ENCODE results near the gene TMEM266.

The TMEM266 gene

DNA sequence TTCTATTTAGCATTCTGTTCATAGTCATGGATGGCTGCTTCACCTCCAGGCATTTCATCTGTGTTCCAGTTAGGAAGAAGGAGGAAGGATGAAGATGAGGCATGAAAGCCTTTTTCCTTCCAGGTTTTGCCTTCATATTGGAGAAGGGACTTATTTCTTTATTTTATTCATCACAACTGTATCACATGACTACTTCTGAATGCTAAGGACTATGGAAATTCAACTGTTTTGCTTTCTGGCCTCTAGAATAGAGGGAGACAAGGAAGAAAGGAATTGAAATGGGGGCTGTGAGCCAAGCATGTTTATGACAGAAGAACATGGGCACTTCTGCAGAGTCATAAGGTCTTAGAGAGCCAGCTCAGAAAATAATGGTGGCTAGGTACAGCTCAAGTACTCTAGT lies 10.4 kb downstream of the TMEM266 start:
- DNase-seq (ENCODE audit: low read depth in 2 of 2): no peak

DNA sequence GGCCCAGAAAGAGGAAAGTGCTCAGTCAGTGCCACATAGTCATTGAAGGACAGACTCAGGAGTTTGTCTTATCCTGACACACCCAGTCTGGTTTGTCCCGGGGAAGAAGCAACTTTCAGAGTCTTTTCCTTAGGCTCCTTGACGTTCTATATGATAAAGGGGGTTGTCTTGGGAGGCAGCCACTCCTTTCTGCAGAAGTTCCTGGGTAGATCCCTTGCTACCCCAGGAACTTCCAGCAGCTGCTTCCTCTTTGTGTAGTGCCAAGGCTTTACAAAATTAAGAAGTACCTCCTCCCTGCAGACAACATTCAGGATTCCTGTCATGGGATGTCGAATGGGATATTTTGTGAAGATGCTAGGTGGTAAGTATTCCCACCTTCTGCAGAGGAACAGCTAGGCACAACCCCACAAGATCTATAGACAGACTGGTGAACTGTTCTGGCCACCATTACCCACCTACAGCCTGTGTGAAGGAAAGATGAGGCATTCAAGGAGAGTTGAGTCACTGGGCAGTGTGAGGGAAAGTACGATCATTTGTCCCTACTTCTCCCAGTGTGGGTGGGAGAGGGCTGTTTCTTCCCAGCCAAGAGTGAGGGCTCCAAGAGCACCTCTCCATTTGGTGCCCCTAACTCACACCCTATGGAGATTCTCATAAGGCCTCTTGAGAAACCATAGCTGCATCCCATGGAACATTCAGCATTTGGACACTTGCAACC lies 11.3 kb downstream of the TMEM266 start:
- no peak for DNase-seq (ENCODE audit: low read depth in 2 of 2)

DNA sequence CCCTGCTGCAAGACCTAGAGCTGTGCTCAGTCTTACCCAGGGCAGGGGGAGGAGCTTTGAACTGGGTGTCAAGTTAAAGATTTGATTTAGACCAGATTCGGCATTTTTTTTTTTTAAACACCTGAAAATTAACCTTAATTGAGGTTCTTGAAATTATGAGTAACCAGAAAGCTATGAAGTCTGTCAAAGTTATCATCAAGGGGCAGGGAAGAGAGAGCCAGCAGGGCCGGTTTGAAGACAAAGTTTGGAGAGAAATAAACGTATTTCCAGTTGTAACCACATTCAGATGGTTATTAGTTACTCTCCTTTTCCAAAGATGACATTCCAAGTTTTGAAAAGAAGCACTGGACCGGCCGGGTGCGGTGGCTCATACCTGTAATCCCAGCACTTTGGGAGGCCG lies 12.0 kb downstream of the TMEM266 start:
- no peak for DNase-seq (ENCODE audit: low read depth in 2 of 2)

DNA sequence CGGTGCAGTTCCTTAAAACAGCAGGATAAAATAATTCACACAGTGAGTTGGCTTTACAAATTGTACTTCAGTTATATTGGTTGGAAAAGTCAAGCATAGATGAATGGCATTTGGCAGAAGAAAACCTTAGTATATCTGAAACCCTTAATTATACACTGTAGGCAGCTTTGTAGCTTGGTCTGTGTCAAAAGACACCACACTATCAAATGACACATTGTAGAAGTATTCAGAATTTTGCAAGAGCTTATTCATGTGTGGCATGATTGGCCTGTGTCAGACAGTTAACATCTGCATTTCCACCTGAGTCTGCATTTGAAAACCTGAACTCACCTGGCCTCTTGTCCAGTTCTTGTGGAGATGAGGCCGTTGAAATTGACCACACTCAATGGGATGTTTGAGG lies 13.8 kb downstream of the TMEM266 start:
- no peak for DNase-seq (ENCODE audit: low read depth in 2 of 2)

DNA sequence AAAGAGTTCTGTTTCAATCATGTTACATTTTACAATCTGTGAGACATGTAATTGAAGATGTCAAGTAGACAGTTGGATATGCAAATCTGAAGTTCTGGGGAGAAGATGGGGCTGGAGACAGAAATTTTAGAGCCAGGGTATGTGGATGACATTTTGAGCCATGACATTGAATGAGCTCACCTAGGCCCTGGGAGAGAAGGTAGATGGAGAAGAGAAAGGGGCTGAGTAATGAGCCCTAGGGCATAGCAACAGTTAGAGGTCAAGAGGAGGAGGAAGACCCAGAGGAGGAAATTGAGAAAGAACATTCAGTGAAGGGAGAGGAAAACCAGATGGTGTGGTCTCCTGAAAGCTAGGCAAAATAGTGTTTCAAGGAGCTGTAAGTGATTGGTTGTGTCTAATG lies 15.3 kb downstream of the TMEM266 start:
- no peak for DNase-seq (ENCODE audit: low read depth in 2 of 2)

DNA sequence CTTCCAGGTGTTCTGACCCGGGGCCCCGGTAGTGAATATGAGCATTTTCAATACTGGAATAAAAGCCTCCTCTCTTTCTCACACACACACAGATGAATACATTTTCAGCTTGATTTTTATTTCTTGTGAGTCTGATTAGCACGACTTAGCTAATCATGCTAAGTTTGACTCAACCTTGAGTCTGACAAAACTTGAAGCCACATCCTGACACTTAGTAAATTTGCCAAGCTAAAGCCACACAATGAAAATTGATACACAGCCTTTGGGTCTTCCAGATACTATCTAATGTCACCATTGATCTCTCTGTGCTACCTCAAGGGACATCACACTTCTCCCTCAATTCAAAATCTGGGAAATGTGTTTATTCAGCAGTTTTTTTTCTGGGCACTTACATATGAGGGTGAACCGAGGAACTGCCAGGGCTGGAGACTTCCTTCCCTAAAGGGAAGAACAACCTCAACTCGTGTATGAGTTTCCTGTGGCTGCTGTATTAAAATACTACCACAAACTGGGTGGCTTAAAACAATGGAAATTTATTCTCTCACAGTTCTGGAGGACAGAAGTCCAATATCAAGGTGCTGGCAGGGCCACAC lies 18.6 kb downstream of the TMEM266 start:
- DNase-seq (ENCODE audit: low read depth in 2 of 2): no peak

DNA sequence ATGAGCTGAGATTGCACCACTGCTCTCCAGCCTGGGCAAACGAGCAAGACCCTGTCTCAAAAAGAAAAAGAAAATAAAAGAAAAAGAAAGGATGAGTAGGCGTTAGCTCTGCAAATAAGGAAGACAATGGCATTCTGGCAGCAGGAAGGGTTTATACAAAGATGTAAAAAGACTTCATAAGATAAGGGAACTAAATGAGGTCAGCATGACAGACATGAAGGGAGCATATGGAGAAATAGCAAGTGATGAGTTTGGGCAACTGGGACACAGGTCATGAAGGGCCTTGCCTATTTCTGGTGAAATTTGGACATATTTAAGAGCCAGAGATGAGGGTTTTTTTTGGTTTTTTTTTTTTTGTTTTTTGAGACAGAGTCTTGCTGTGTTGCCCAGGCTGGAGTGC lies 24.5 kb downstream of the TMEM266 start:
- no peak for DNase-seq (ENCODE audit: low read depth in 2 of 2)

DNA sequence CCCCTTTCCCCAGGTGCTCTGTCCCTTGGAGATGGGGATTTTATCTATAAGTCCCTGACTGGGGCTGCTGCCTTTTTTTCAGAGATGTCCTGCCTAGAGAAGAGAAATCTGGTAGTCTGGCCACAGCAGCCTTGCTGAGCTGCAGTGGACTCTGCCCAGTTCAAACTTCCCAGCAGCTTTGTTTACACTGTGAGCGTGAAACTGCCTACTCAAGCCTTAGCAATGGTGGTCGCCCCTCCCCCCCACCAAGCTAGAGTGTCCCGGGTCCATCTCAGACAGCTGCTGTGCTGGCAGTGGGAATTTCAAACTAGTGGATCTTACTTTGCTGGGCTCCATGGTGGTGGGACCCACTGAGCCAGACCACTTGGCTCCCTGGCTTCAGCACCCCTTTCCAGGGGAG lies 38.9 kb downstream of the TMEM266 start:
- no peak for DNase-seq (ENCODE audit: low read depth in 2 of 2)

DNA sequence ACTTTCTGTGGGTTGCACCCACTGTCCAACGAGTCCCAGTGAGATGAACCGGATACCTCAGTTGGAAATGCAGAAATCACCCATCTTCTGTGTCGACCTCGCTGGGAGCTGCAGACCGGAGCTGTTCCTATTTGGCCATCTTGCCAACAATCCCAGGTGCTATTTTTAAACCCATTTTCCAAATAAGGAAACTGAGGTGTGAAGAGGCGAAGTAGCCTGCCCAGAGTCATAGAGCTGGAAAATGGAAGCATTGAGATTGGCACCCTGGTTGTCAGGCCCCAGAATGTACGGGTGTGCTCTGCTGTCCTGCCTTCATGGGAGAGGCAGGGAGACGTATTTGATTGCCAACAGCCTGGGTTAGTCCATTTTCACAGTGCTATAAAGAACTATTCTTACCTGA lies 39.6 kb downstream of the TMEM266 start:
- no peak for DNase-seq (ENCODE audit: low read depth in 2 of 2)

DNA sequence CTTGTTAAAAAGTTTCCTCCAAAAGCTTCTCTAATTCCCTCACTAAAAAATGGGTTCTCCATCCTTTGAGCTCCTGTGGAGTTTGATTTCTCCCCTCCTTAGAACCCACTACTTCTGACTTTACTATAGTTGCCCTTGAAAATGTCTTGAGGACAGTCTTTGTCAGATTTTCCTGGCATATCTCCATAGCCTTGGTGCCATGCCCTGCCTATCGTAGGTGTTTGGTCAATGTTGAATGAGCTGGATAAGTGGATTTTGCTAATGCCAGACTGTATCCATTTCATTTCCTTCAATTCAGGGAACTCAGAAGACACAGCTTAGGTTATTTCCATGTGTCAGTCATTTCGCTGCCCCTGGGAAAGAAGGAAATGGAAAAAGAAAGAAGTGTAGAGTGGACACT lies 40.6 kb downstream of the TMEM266 start:
- no peak for DNase-seq (ENCODE audit: low read depth in 2 of 2)

DNA sequence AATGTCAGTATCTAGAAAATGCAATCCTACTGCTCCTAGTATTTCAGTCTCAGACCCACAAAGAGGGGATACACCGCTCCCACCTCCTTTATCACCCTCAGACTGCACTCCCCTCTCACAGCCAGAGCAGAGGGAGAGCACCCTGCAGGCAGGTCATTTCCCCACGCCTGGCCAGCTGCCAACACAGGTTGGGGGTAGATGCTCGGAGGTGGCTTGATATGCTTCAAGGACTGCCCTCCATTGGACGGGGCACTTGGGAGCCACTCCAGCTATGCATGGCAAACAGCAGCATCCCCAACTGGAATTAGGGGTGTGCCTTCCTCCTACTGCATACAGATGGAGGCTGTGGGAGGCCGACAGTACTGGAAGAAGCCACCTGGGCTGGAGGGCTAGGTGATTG lies 41.9 kb downstream of the TMEM266 start:
- no peak for DNase-seq (ENCODE audit: low read depth in 2 of 2)

DNA sequence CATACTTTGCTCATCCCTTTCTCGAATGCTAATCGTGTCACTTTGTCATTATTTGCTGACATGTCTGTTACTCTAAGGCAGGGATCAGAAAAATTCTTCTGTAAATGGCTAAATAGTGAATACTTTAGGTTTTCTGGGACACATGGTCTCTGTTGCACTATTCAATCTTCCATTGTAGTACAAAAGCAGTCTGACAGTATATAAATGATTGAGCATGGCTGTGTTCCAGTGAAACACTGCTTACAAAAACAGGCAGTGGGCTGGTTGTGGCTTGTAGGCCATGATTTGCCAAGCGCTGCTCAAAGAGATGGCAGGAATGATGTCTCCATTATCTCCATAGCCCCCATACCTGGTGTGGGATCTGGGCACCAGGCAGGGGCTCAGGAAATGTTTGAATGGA lies 45.6 kb downstream of the TMEM266 start:
- no peak for DNase-seq (ENCODE audit: low read depth in 2 of 2)

DNA sequence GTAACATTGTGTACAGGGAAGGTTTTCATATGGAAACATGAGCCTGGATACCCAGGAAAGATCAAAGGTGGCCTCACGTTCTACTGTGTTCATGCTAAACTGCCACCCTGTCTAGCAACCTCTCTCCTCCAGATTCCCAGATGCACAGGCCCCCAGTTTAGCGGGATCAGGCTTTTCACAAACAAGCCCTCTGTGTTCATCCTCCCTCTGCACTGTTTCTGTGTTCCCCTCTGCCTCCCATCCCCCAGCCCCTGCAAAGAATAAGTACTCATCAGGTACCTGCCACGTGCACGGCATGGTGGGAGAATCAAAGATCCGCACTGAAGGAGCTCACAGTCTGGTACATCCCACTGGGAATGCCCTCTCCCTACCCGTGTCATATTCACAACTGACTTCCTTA lies 46.1 kb downstream of the TMEM266 start:
- no peak for DNase-seq (ENCODE audit: low read depth in 2 of 2)

DNA sequence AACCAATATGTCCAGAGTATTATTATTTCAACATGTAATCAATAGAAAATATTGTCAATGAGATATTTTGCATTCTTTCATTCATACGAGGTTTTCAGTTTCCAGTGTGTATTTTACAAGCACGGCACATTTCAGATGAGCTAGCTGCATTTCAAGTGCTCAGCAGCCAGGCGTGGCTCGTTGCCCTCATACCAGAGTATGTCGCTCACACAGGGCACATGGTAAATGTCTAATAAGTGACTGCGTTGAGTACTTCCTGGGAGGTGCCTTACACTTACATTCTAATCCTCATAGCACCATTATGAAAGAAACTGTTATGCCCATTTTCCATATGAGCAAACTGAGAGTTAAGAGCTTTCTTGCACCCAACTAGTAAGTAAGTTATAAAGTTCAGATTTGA lies 47.4 kb downstream of the TMEM266 start:
- no peak for DNase-seq (ENCODE audit: low read depth in 2 of 2)

DNA sequence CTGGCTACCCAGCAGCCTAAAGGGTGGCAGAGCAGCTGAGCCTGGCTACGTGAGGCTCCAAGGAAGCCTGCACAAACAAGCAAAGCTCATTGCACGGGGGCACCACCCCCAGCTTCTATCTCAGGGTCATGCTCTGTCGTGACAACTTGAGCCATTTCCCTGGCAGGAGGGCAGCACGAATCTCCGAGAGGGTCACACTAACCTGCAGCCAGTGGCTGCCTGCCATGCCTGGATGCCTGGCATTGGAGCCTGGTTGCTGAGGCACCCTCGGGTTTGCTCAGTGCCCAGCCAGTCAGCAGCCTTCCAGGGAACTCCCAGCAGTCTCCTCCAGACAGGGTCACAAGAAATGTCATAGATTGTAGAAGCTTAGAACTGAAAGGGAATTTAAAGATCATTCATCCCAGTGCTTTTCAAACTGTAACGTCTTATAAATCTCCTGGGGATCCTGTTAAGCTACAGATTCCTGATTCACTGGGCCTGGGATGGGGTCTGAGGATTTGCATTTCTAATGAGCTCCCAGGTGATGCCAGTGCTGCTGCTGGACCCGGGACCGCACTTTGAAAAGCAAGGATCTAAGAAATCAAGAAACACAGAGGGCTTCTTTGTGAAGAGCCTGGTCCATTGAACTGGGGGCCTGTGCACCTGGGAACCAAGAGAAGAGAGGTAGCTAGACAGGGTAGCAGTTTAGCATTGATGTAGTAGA lies 48.4 kb downstream of the TMEM266 start:
- DNase-seq (ENCODE audit: low read depth in 2 of 2): no peak

DNA sequence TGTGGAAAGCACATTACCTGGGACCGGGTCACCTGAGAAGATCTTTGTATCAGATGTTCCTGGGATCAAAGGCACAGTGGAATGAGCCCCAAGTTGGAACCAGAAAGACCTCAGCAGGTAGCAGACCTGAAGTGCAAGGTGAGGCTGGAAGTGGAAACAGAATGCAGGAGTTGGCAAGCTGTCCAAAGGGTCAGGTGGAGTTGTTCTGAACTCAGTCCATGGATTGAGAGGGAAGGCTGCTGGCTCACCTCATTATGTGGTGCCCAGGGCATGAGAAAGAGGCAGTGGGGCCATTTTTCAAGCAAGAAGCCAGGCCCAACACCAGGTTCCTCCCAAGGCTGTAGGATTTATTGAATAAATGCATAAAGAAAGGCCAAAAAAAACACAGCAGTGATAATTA lies 49.3 kb downstream of the TMEM266 start:
- DNase-seq (ENCODE audit: low read depth in 2 of 2): no peak

DNA sequence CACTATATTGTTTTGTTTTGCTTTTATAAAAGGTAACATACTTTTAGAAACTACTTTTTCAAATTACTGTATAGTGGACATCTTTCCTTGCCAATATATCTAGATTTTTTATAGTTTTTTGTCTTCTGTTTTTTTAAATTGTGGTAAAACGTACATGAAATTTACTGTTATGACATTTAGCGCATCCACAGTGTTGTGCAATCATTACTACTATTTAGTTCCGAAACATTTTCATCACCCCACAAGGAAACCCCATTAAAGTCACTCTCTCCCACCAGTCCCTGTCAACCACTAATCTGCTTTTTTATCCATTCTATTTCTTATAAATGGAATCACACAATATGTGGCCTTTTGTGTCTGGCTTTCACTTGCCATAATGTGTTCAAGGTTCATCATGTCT lies 54.8 kb downstream of the TMEM266 start:
- no peak for DNase-seq (ENCODE audit: low read depth in 2 of 2)

DNA sequence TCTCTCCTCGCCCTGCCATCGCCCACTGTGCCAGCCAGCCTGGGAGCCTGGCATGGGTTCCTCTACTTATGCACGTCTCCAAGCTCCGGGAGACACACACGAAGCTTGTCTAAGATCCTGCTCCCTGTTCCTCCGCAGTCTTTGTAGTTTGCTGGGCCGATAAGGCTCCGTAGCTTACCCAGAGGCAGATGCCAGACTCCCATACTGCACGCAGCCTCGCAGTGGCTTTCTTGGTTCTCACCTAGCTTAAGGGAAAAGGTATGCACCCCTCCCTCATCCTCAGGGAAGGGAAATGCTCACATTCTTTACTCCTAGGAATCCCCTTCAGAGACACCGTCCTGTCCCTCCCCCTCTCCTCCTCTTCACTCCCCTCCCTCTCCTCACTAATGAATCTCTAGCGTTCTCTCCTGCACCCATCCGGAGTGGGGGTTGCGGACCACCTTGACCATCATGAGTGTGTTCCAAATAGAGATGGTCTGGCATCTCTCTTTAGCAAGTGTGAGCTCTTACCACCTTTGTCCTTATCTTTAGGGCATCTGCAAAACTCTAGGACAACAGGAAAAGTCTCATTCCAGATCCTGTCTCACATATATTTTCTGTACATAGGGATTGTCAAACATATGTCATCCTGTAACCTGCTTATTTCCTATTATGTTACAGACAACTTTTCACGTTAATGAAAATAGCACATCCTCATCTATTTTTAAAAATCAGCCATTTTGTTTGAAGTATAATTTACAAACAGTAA lies 56.5 kb downstream of the TMEM266 start:
- no peak for DNase-seq (ENCODE audit: low read depth in 2 of 2)

DNA sequence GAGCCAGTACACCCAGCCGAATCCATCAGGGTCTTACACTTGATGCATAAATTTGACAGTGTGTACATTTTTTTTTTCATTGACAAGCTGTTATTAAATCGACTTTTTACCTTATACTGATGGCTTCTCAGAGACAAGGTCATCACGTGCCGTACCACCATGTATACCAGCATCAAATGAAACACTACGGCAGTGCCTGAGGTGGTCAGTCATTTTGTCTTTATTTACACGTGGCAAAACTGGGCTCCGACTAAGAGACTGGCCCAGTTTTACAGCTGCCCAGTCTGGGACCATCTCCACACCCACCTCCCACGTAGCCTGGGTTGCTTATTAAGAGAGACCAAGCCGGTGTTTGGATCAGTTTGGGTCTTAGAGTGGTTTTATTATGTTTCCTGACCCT lies 57.4 kb downstream of the TMEM266 start:
- no peak for DNase-seq (ENCODE audit: low read depth in 2 of 2)

DNA sequence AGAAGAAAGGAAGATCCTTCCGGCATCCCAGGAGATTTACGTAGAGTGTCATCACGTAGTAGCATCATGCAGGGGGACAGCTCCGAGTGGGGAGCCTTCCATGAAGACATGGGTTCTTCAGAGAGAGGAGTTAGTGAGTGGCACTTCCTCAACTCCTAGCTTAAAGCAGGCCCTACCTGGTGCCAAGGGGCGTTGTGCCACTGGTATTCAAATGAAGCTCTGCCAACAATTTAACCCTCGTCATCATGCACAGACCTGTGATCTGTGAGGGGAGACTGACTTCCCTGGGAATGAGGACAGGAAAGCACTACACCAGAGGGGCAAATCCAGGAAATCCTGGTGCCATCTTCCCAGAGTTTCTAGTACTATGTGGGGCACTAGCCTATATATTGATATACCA lies 59.0 kb downstream of the TMEM266 start:
- no peak for DNase-seq (ENCODE audit: low read depth in 2 of 2)

DNA sequence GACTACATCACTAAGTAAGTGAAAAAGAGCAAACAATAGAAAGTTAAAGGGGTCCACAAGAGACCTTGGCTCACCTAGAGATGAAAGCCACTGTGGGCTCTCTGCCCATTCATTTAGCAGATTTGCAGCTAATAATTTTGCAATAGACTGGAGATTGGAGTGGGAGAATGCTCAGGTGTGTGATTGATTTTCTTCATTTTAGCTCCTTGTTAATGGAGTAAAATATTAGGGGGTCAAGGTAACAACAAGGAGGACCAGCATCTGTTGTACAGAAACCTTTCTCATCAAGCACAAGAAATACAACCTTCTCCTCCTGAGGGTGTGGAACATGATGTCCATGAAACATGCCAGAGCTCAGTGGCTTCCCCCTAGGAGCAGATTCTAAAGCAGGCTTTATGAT lies 63.2 kb downstream of the TMEM266 start:
- DNase-seq (ENCODE audit: low read depth in 2 of 2): no peak

DNA sequence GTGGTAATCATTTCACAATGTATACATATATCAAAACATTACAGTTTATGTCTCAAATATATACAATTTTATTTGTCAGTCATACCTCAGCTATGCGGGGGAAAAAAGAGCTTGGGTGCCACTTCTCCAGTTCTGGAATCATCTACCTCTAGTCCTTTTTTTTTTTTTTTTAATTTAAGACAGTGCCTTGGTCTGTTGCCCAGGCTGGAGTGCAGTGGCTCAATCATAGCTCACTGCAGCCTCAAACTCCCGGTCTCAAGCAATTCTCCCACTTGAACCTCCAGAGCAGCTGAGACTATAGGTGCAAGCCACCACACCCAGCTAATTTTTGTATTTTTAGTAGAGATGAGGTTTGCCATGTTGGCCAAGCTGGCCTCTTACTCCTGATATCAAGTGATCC lies 67.4 kb downstream of the TMEM266 start:
- DNase-seq (ENCODE audit: low read depth in 2 of 2): no peak

DNA sequence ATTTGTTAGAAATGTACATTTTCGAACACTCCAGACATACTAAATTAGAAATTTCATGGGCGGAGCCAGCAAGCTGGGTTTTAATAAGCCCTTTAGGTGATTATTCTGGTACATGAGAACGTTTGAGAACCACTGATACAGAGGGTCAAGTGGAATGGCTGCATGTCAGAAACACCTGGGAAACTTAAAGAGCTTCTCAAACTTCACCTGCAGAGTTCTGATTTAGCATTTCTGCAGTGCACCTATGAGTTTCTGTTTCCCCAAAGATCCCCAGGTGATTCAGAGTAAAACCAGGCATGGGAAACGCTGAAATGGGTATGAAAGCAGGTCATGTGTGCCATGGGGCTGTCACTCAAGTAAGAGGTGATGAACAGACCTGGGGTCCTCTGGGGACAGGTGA lies 68.1 kb downstream of the TMEM266 start:
- DNase-seq (ENCODE audit: low read depth in 2 of 2): no peak
